ENCODE results near the gene EAF2. TPM values are rescaled to one million over a fixed set of nuclear protein-coding genes. Genes with fewer than 3 reads are reported as not detected.

Gene EAF2
- 2.4 and 3.1 TPM in 2 replicates for total RNA-seq

DNA sequence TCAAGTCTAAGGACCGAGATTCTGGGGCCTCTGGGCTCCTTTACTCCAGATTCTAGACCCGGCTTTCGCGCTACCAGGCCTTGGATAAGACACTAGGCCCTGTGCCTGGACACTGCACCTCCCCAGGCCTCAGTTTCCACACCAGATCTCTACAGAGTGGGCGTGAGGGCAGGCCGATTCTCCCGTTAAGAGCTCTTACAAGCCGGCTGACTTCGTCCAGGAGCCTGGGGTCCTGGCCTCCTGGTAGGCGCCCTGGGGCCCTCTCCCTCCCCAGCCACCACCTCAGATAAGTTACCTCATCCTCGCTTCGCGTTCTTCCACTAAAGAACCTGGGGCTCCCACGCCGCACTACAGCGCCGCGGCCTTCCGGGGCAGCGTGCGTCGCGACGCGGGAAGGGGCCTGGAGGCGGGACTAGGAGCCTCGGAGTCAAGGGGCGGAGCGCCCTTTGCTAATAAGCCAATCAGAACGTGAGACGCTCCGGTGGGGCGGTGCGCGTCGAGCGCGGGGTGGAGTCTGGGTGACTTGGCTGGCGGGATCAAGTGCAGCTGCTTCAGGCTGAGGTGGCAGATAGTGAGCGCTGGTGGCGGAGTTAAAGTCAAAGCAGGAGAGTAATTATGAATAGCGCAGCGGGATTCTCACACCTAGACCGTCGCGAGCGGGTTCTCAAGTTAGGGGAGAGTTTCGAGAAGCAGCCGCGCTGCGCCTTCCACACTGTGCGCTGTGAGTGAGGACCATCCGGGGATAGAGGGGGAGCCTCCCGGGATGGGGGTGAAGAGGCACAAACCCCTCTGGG lies at the start of gene EAF2, which contains the start of gene IQCB1:
Gene EAF2, plus strand, starts transcription at position 539 of the 794 bp plus-strand sequence. Its CDS starts 77 bp downstream, at position 616.
Gene IQCB1, minus strand, starts transcription at position 390 of the 794 bp plus-strand sequence. CDS start 6,100 bp downstream, outside the sequence.

GRCh38 chr3:121894301-121894990 lies 59.4 kb downstream of the EAF2 start, which contains the start of gene SLC15A2:
Gene SLC15A2, plus strand, starts transcription at chr3:121894401. Its CDS starts 76 bp downstream, at chr3:121894477.

Other genes starting within 250 kb of the EAF2 start
- not detected in 2 replicates for gene FBXO40, start 241.8 kb upstream of the EAF2 start, total RNA-seq
- gene HCLS1, start 174.3 kb upstream of the EAF2 start, total RNA-seq = 7.1 and 7.2 TPM in 2 replicates
- gene GOLGB1, start 85.5 kb upstream of the EAF2 start, total RNA-seq = 55.3 and 60.3 TPM in 2 replicates
- gene IQCB1, start 149 bp upstream of the EAF2 start, total RNA-seq = 11.7 and 13.7 TPM in 2 replicates
- gene SLC15A2, start 59.2 kb downstream of the EAF2 start, total RNA-seq = 0.14 and 0.37 TPM in 2 replicates
- not detected in 2 replicates for gene ILDR1, start 187.0 kb downstream of the EAF2 start, total RNA-seq
- gene CD86, start 220.2 kb downstream of the EAF2 start, total RNA-seq = not detected in 2 replicates